Mesenchymal stem cell (in vitro differentiated cells and primary cell): ENCODE results near the gene DPF1. TPM values are rescaled to one million over a fixed set of nuclear protein-coding genes. Genes with fewer than 3 reads are reported as not detected.
A peak's percentile ranks its signal among the peaks of the same experiment; 100 is the strongest.

Source experiments
- DNase-seq: peaks from one replicate; pipeline ENCODE4 v3.0.0-alpha.2; 2013
- H2AFZ ChIP-seq: one replicate; pipeline ENCODE4 v1.6.1; 2013; ENCODE audit warnings: low read depth, mild to moderate bottlenecking, control low read depth, inconsistent platforms, low read length, moderate library complexity
- H2AK5ac ChIP-seq: 2 replicates; pipeline ENCODE4 v1.6.1; 2013; ENCODE audit warnings: low read length, moderate library complexity, mild to moderate bottlenecking, inconsistent platforms; ENCODE audit not compliant: severe bottlenecking
- H2BK120ac ChIP-seq: one replicate; pipeline ENCODE4 v1.6.1; 2013; ENCODE audit warnings: low read depth, mild to moderate bottlenecking, inconsistent platforms, low read length, moderate library complexity
- H2BK12ac ChIP-seq, 2 experiments: one replicate each; pipeline ENCODE4 v1.6.1; 2013; ENCODE audit warnings: inconsistent platforms in 2 of 2, low read length in 2 of 2, mild to moderate bottlenecking in 2 of 2, moderate library complexity in 2 of 2, control low read depth in 1 of 2
- H2BK15ac ChIP-seq: one replicate; pipeline ENCODE4 v1.6.1; 2013; ENCODE audit warnings: mild to moderate bottlenecking, low read depth, inconsistent platforms; ENCODE audit not compliant: poor library complexity, severe bottlenecking
- H2BK5ac ChIP-seq: 2 replicates; pipeline ENCODE4 v1.6.1; 2013; ENCODE audit warnings: low read depth, mild to moderate bottlenecking, low read length, control low read depth, inconsistent platforms; ENCODE audit not compliant: poor library complexity, severe bottlenecking
- H3K14ac ChIP-seq, 2 experiments: one replicate each; pipeline ENCODE4 v1.6.1; 2013; ENCODE audit warnings: inconsistent platforms in 2 of 2, low read length in 2 of 2, control low read depth in 1 of 2, mild to moderate bottlenecking in 1 of 2, moderate library complexity in 1 of 2
- H3K18ac ChIP-seq, 2 experiments: one replicate each; pipeline ENCODE4 v1.6.1; 2013; ENCODE audit warnings: inconsistent platforms in 2 of 2, low read length in 2 of 2, control low read depth in 1 of 2, low read depth in 1 of 2, mild to moderate bottlenecking in 1 of 2
- H3K23ac ChIP-seq, 2 experiments: one replicate each; pipeline ENCODE4 v1.6.1; 2013; ENCODE audit warnings: inconsistent platforms in 2 of 2, low read length in 2 of 2, mild to moderate bottlenecking in 2 of 2, moderate library complexity in 2 of 2, control low read depth in 1 of 2
- H3K27ac ChIP-seq: 2 replicates; pipeline ENCODE4 v1.5.1; 2013; ENCODE audit warnings: mild to moderate bottlenecking, moderate library complexity, low read length, control low read depth, inconsistent platforms; ENCODE audit not compliant: poor library complexity, severe bottlenecking
- H3K27me3 ChIP-seq, 2 experiments: 2 replicates each; pipeline versions ENCODE4 v1.6.1 to v1.7.0; 2013; ENCODE audit warnings: low read length in 2 of 2, mild to moderate bottlenecking in 2 of 2, moderate library complexity in 2 of 2, control low read depth in 1 of 2, inconsistent platforms in 1 of 2; ENCODE audit not compliant: control insufficient read depth in 1 of 2, insufficient read depth in 1 of 2
- H3K36me3 ChIP-seq, 2 experiments: 2 replicates each; pipeline versions ENCODE4 v1.6.1 to v1.7.0; 2013; ENCODE audit warnings: low read length in 2 of 2, control low read depth in 1 of 2, inconsistent platforms in 1 of 2, low read depth in 1 of 2, mild to moderate bottlenecking in 1 of 2; ENCODE audit not compliant: insufficient read depth in 2 of 2, control insufficient read depth in 1 of 2
- H3K4ac ChIP-seq, 2 experiments: one replicate each; pipeline ENCODE4 v1.6.1; 2013; ENCODE audit warnings: inconsistent platforms in 2 of 2, low read length in 2 of 2, mild to moderate bottlenecking in 2 of 2, moderate library complexity in 2 of 2, control low read depth in 1 of 2, low read depth in 1 of 2
- H3K4me1 ChIP-seq: 2 replicates; pipeline ENCODE4 v1.6.1; 2013; ENCODE audit warnings: low read depth, low read length, control low read depth; ENCODE audit not compliant: control insufficient read depth, insufficient read depth
- H3K4me2 ChIP-seq: 2 replicates; pipeline ENCODE4 v1.6.1; 2013; ENCODE audit warnings: low read length, mild to moderate bottlenecking, inconsistent platforms; ENCODE audit not compliant: poor library complexity, severe bottlenecking
- H3K4me3 ChIP-seq, 2 experiments: 2 replicates each; pipeline versions ENCODE4 v1.5.1 to v1.7.0; 2013; ENCODE audit warnings: low read length in 2 of 2, mild to moderate bottlenecking in 2 of 2, control low read depth in 1 of 2, low read depth in 1 of 2; ENCODE audit not compliant: insufficient read depth in 1 of 2
- H3K79me1 ChIP-seq: replicated peaks from 2 replicates; pipeline ENCODE4 v1.6.1; 2013; ENCODE audit warnings: mild to moderate bottlenecking, control low read depth, low read length, inconsistent platforms; ENCODE audit not compliant: poor library complexity, severe bottlenecking
- H3K9ac ChIP-seq: 2 replicates; pipeline ENCODE4 v1.7.0; 2013; ENCODE audit warnings: mild to moderate bottlenecking, low read length, moderate library complexity
- H3K9me3 ChIP-seq: 2 replicates; pipeline ENCODE4 v1.7.0; 2013; ENCODE audit warnings: mild to moderate bottlenecking, low read length; ENCODE audit not compliant: control insufficient read depth
- H4K8ac ChIP-seq: one replicate; pipeline ENCODE4 v1.6.1; 2013; ENCODE audit warnings: inconsistent platforms, mild to moderate bottlenecking, low read length, moderate library complexity
- H4K91ac ChIP-seq: one replicate; pipeline ENCODE4 v1.6.1; 2013; ENCODE audit warnings: mild to moderate bottlenecking, low read length, inconsistent platforms
- WGBS: methylation state at CpG from one replicate; pipeline ENCODE4 v1.1.7; 2013; ENCODE audit warnings: mixed read lengths; 5-methylcytosine and 5-hydroxymethylcytosine counted together
- polyA plus RNA-seq, 2 experiments: library from polyadenylated mRNA; stranded (reverse); fragments of 200-250 nt; gene quantifications; one replicate each; pipeline ENCODE4 v1.2.3, GENCODE V29; 2013

The DPF1 gene
- 1.4 TPM for polyA plus RNA-seq (2013, experiment 1 of 2)
- polyA plus RNA-seq (2013, experiment 2 of 2) = 1.3 TPM

- Histone ChIP-seq H2AFZ (peak within 1 kb of the TSS; percentile 91), H2BK5ac (no peak within 1 kb of the TSS), H3K9ac (peak within 1 kb of the TSS; percentile 54), H3K9me3 (no peaks in the 10 kb centered on the region), H3K36me3 (no peaks in the 10 kb centered on the region), H3K27ac (no peak within 1 kb of the TSS), H3K4me3 (peak within 1 kb of the TSS; percentile 77 to 78), H2BK120ac (no peak within 1 kb of the TSS), H3K23ac (no peak within 1 kb of the TSS), H3K4ac (no peak within 1 kb of the TSS), H2BK15ac (no peak within 1 kb of the TSS), H3K4me1 (peaks cover 26% of the 10 kb centered on the region), H3K4me2 (peak within 1 kb of the TSS; percentile 93), H4K8ac (peak within 1 kb of the TSS; percentile 73), H4K91ac (no peak within 1 kb of the TSS), H2AK5ac (no peak within 1 kb of the TSS), H3K18ac (peak within 1 kb of the TSS; percentile 11 to 80), H3K79me1 (no peaks in the 10 kb centered on the region), H3K14ac (peak within 1 kb of the TSS in 1 of 2 experiments; percentile 86), H2BK12ac (peak within 1 kb of the TSS in 1 of 2 experiments; percentile 87), H3K27me3 (peaks cover 16 to 36% of the 10 kb centered on the region in 2 experiments)
- peak; percentile 78 for DNase-seq
- WGBS = 4% methylated on average over 34 of the region's 61 CpGs
Measured at GRCh38 chr19:38224014-38224862, at the start of gene DPF1. TSS of gene DPF1 (minus strand) at chr19:38224222. CDS start at chr19:38224142, 80 bp downstream.

GRCh38 chr19:38273499-38273898, 49.5 kb upstream of the DPF1 start:
- H2AK5ac ChIP-seq = no peak overlapping the region
- H3K23ac ChIP-seq = no peak overlapping the region
- H3K36me3 ChIP-seq = no peaks in the 10 kb centered on the region
- H2BK15ac ChIP-seq = no peak overlapping the region
- H3K9ac ChIP-seq = no peak overlapping the region
- H3K4me3 ChIP-seq = no peak overlapping the region
- no peak overlapping the region for H2BK12ac ChIP-seq
- H3K4ac ChIP-seq = no peak overlapping the region
- H2AFZ ChIP-seq = no peak overlapping the region
- H4K91ac ChIP-seq = no peak overlapping the region
- H3K27ac ChIP-seq = no peak overlapping the region
- H2BK5ac ChIP-seq = no peak overlapping the region
- no peak overlapping the region for H2BK120ac ChIP-seq
- peaks cover 10% of the 10 kb centered on the region for H3K79me1 ChIP-seq
- no peak overlapping the region for H3K4me2 ChIP-seq
- H3K14ac ChIP-seq = no peak overlapping the region
- WGBS = 20% methylated on average over 1 of the region's 2 CpGs
- H4K8ac ChIP-seq = no peak overlapping the region
- H3K9me3 ChIP-seq = no peaks in the 10 kb centered on the region
- H3K4me1 ChIP-seq = peaks cover 12% of the 10 kb centered on the region
- H3K18ac ChIP-seq = no peak overlapping the region
- no peak for DNase-seq
- no peaks in the 10 kb centered on the region for H3K27me3 ChIP-seq

DNA sequence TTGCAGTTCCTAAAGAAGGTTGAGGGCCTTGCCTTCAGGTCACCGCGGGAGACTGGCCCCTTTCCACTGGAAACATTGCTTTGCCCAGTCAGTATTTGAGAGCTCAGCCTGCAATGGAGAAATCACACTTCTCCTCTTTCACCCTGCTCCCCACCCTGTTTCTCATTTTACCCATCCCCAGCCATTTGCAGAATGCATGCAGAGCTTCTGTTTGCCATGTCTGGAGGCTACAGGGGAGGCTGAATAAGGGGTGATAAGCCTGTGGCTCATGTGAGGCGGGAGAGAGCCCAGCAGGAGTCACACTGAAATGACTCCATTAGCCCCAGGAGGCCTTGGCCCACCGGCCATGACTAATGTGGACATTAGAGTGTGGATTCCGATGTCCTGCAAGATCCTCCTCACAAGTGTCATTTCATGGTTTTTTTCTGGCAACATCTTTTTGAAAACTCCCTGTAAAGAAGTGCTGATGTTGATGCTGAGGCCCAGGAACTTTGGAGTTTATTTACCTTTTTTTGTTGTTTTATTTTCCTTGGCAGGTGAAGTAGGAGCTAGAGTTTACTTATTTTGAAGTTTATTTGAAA, 46.7 kb upstream of the DPF1 start:
- no peak overlapping the region for H3K23ac ChIP-seq
- no peak overlapping the region for H2BK12ac ChIP-seq
- no peak overlapping the region for H3K14ac ChIP-seq
- no peak overlapping the region for H3K4ac ChIP-seq
- H2BK120ac ChIP-seq = no peak overlapping the region
- H3K36me3 ChIP-seq = no peaks in the 10 kb centered on the region
- no peak overlapping the region for H3K18ac ChIP-seq
- peak overlapping the region; percentile 10 for H3K27ac ChIP-seq
- no peak overlapping the region for H2AFZ ChIP-seq
- H2BK5ac ChIP-seq = no peak overlapping the region
- 65% methylated on average over 5 of the region's 5 CpGs for WGBS
- H4K8ac ChIP-seq = no peak overlapping the region
- no peak overlapping the region for H3K9ac ChIP-seq
- no peak overlapping the region for H3K4me2 ChIP-seq
- peaks cover 30% of the 10 kb centered on the region for H3K4me1 ChIP-seq
- peaks cover 7% of the 10 kb centered on the region for H3K79me1 ChIP-seq
- H3K27me3 ChIP-seq = no peaks in the 10 kb centered on the region
- no peak overlapping the region for H4K91ac ChIP-seq
- DNase-seq = no peak
- no peaks in the 10 kb centered on the region for H3K9me3 ChIP-seq
- H2BK15ac ChIP-seq = no peak overlapping the region
- H2AK5ac ChIP-seq = no peak overlapping the region
- no peak overlapping the region for H3K4me3 ChIP-seq

DNA sequence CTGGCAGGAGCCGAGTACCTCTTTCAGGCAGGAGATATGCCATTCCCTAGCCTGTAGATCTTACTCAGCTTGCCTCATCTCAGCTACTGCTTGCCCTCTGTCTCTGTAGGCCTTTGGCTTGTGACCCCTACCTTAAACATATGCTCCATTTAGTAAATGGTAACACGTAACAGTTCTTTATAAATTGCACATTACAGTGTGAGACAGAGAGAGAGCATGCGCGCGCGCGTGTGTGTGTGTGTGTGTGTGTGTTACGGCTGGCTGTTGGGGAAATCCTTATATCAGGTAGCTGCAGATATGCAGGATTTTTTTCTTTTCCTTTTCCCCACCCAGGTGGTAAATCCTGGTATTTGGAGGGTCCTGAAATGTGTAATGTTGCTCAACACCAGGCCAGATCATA, 44.5 kb upstream of the DPF1 start:
- Histone ChIP-seq H4K91ac (no peak overlapping the region), H3K4me2 (no peak overlapping the region), H2AK5ac (peak overlapping the region; percentile 8), H2BK15ac (no peak overlapping the region), H3K4me3 (no peak overlapping the region), H2BK5ac (no peak overlapping the region), H2BK120ac (no peak overlapping the region), H3K9ac (no peak overlapping the region), H3K4me1 (peaks cover 48% of the 10 kb centered on the region), H3K27me3 (peaks cover 0 to 19% of the 10 kb centered on the region in 2 experiments), H3K4ac (no peak overlapping the region), H3K9me3 (no peaks in the 10 kb centered on the region), H3K18ac (no peak overlapping the region), H3K14ac (no peak overlapping the region), H3K79me1 (peaks cover 6% of the 10 kb centered on the region), H2AFZ (no peak overlapping the region), H2BK12ac (no peak overlapping the region), H3K36me3 (no peaks in the 10 kb centered on the region), H3K23ac (peak overlapping the region in 1 of 2 experiments; percentile 2), H3K27ac (no peak overlapping the region), H4K8ac (no peak overlapping the region)
- no peak for DNase-seq
- WGBS = 86% methylated on average over 7 of the region's 8 CpGs
